ENCODE measurements around the gene NXPH2.

The NXPH2 gene

DNA sequence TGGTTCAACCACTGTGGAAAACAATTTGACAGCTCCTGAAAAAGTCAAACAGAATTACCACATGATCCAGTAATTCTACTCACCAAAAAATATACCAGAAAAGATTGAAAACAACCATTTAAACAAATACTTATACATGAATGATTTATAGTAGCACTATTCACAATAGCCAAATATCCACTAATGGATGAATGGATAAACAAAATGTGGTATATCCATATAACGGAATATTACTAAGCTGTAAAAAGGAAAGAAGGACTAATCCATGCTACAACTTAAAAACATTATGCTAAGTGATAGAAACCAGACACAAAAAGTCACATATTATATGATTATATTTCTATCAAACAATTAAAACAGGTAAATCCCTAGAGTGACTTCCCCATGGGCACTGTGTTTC is 147.1 kb downstream of the NXPH2 start:
- DNase-seq (ENCODE audit: low read depth), result no peak

- no peak for DNase-seq (ENCODE audit: low read depth)
Observed at GRCh38 chr2:138632066-138632620, 148.0 kb downstream of the NXPH2 start.

DNA sequence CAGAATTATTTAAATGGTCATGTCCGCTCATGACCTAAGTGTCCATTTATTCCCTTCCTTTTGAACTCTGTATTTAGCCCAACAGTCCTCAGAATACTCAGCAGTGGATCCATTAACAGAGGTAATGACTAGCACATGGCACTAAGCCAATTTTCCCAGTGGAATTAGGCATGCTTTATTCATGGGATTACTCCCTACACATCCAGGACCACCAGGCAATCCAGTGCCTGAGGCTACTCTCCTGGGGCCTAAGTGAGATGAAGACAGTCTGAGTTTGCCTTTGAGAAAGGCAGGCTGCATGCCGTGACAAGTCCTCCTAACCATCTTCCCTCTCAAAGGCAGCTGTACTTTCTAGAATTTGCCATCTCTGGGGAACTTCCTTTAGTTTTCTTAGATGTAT is 150.0 kb downstream of the NXPH2 start:
- no peak for DNase-seq (ENCODE audit: low read depth)

DNA sequence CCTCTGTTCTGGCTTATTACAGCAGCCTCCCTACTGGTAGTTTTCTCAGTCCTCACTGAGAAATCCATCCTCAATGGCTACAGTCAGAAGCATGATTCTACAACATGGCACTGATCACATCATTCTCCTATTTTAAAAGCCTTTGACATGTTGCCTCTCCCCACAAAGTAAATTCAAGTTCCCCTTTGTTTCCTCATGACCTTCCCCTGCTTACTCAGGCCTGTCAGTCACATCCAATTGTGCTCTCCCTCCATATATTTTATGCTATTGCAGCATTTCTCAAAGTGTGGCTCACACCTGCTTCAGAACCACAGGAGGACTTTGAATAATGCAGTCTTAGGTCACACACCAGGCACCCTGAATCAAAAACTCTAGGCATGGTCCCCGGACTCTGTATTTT is 154.0 kb downstream of the NXPH2 start:
- DNase-seq (ENCODE audit: low read depth), result no peak

DNA sequence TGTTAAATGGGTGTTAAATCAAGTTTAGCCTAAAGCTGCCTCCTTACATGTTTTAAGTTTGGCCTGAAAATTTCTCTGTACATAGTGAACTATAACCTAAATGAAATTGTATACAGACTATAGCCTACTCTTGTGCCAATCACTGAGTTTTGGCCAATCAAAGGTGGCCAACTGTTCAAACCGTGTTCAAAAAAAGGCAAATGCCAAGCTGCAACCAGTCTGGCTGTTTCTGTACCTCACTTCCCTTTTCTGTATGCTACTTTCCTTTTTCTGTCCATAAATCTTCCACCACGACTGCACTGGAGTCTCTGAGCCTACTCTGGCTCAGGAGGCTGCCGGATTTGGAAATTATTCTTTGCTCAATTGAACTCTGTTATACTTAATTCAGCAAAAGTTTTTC is 157.6 kb downstream of the NXPH2 start:
- no peak for DNase-seq (ENCODE audit: low read depth)

- DNase-seq (ENCODE audit: low read depth), result no peak
Observed at GRCh38 chr2:138621139-138621538, 159.1 kb downstream of the NXPH2 start.

- no peak for DNase-seq (ENCODE audit: low read depth)
Observed at GRCh38 chr2:138620431-138620830, 159.8 kb downstream of the NXPH2 start.
